Heart right ventricle (tissue), 16 donors: ENCODE results near the gene CYSTM1. TPM values are rescaled to one million over a fixed set of nuclear protein-coding genes. Genes with fewer than 3 reads are reported as not detected.

Source experiments
- ATAC-seq, 8 donors: fragments of 200-7000 bp; cut with Tn5 transposase; one replicate each; pipeline ENCODE4 v1.9.1; 2020; ENCODE audit warnings: mild to moderate bottlenecking in 8 of 8, moderate library complexity in 8 of 8, moderate number of reproducible peaks in 1 of 8
- DNase-seq, 2 donors: peaks; one replicate each; pipeline ENCODE4 v3.0.0-alpha.2; 2020
- H3K27ac ChIP-seq, 10 donors: fragments of 200-600 bp; sonication (generic) in 2 of 10; one replicate each; pipeline versions ENCODE4 v1.5.0 to v1.8.0; 2020 to 2022; ENCODE audit warnings: mild to moderate bottlenecking in 3 of 10
- H3K27me3 ChIP-seq, 7 donors: fragments of 200-600 bp; one replicate each; pipeline ENCODE4 v1.8.0; 2021 to 2022; ENCODE audit warnings: mild to moderate bottlenecking in 2 of 7
- H3K36me3 ChIP-seq, 9 donors: fragments of 200-600 bp; sonication (generic) in 1 of 9; one replicate each; pipeline versions ENCODE4 v1.5.0 to v1.8.0; 2020 to 2022; ENCODE audit warnings: mild to moderate bottlenecking in 2 of 9
- H3K4me1 ChIP-seq, 9 donors: fragments of 200-600 bp; sonication (generic) in 1 of 9; one replicate each; pipeline versions ENCODE4 v1.5.0 to v1.8.0; 2020 to 2022; ENCODE audit warnings: mild to moderate bottlenecking in 4 of 9
- H3K4me3 ChIP-seq, 10 donors: fragments of 200-600 bp; sonication (generic) in 2 of 10; one replicate each; pipeline versions ENCODE4 v1.5.0 to v1.8.0; 2020 to 2022; ENCODE audit warnings: mild to moderate bottlenecking in 7 of 10, moderate library complexity in 2 of 10
- H3K9me3 ChIP-seq, 11 donors: fragments of 200-600 bp in 10 of 11; sonication (generic) in 2 of 11; one replicate each; pipeline versions ENCODE4 v1.5.0 to v1.8.0; 2013 to 2022; ENCODE audit warnings: mild to moderate bottlenecking in 2 of 11, control low read depth in 1 of 11, moderate library complexity in 1 of 11
- WGBS, 2 donors: extraction: QIAGEN DNeasy Blood & Tissue Kit; methylation state at CpG; one replicate each; pipeline ENCODE4 v1.1.7; 2013; ENCODE audit warnings: inconsistent platforms in 1 of 2; 5-methylcytosine and 5-hydroxymethylcytosine counted together
- intact Hi-C, 10 donors: fragments of 100-400 bp; cut with DNase I; formaldehyde crosslinking; loops; one replicate each; pipeline versions ENCODE4 v1.11.1 to v1.14.2; 2022
- polyA plus RNA-seq, 2 donors: library from polyadenylated mRNA; stranded (reverse); fragments of 200-250 nt; gene quantifications; one replicate each; pipeline ENCODE4 v1.2.3, GENCODE V29; 2013
- total RNA-seq, 10 donors: library from RNA; stranded (reverse); fragmentation: NEBNext Ultra II Directional in 3 of 10; extraction: Animal tissue kit (Norgen Biotek cat#: 25700) in 3 of 10; gene quantifications; one replicate each; pipeline versions ENCODE4 v1.2.1 to v1.2.4, GENCODE V29; 2021 to 2023
- TF ChIP-seq, protein P1 (sequence below), 9 donors: fragments of 200-600 bp; sonication (generic) in 2 of 9; IDR thresholded peaks; one replicate each; pipeline versions ENCODE4 v1.5.0 to v1.8.0; 2021 to 2022; ENCODE audit warnings: antibody characterized with exemption in 9 of 9, mild to moderate bottlenecking in 5 of 9, moderate library complexity in 1 of 9
- donor health status: Arrhythmogenic right ventricular cardiomyopathy.
- donor health status: ischemic (EF 13 %, LVEDD 7.1; RV severe dilation, severe dysfunction).
- donor health status: healthy with polysubstance abuse.
- donor health status: DM: no; HTN: yes; CAD: no.
- donor health status: DM: no; HTN: no; CAD: no.
- donor health status: ischemic (EF 25% LVEDD 6.9; RV normal size, moderate dysfunction).
- donor health status: ischemic (EF 25% LVEDD 5.7; RV mildly dilated, moderate dysfunction).
- donor health status: healthy.
- donor health status: DM: yes; HTN: yes; CAD: no.
- donor health status: Ischemic cardiomyopathy.
- donor health status: ischemic (EF 35%, LVEDD 5.7; RV mildly dilated, moderate dysfunction).
- donor health status: nonischemic (EF 11% LVEDD 7.7; RV severe dilation, severe dysfunction).
- donor health status: DM: yes; HTN: yes; CAD: no.
- donor health status: PGD.
- donor health status: ischemic (EF 29% LVEDD 5.4; RV normal size, mild dysfunction).
- donor health status: nonischemic (EF 23%, LVEDD 6.1; RV moderate dilation, normal function).

Gene CYSTM1
- total and polyA plus RNA-seq, 12 donors: 45.0 to 217 (median 95.3) TPM

DNA sequence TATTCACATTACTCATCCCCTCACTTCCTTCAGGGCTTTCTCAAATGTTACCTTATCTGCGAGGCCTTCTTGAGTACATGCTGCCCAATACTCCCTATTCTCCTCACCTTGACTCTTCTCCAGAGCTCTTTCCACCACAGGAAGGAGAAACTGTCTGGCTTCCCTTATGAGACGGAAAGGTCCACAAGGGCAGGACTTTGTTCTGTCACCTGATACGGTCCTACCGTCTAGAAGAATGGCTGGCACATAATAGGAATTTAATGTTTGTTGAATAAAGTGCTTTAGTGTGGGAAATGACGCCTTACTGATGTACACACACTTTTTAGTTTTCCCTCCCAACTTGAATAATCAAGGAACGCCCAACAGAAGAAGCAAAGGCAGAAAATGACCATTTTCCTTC is 75.4 kb downstream of the CYSTM1 start:
- peak overlapping the region in 2 of 10 donors; percentile 72 to 76 for H3K27ac ChIP-seq
- intact Hi-C loops: loop anchor here in 1 of 10 donors (5.0 kb wide), 1 partner anchor 47 kb away; no protein-coding TSS in a partner anchor
- 78 to 84% methylated on average over 6 of the region's 6 CpGs for WGBS, 2 donors
- no peak overlapping the region for H3K4me3 ChIP-seq
- no peaks in the 10 kb centered on the region for H3K9me3 ChIP-seq
- no peaks in the 10 kb centered on the region for H3K27me3 ChIP-seq
- peaks cover 0 to 32% (median 3%) of the 10 kb centered on the region in 9 donors for H3K36me3 ChIP-seq
- ATAC-seq: no peak
- no peak for DNase-seq
- TF ChIP-seq, protein P1, sequence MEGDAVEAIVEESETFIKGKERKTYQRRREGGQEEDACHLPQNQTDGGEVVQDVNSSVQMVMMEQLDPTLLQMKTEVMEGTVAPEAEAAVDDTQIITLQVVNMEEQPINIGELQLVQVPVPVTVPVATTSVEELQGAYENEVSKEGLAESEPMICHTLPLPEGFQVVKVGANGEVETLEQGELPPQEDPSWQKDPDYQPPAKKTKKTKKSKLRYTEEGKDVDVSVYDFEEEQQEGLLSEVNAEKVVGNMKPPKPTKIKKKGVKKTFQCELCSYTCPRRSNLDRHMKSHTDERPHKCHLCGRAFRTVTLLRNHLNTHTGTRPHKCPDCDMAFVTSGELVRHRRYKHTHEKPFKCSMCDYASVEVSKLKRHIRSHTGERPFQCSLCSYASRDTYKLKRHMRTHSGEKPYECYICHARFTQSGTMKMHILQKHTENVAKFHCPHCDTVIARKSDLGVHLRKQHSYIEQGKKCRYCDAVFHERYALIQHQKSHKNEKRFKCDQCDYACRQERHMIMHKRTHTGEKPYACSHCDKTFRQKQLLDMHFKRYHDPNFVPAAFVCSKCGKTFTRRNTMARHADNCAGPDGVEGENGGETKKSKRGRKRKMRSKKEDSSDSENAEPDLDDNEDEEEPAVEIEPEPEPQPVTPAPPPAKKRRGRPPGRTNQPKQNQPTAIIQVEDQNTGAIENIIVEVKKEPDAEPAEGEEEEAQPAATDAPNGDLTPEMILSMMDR (IDR thresholded peaks at IDR 0.05): no peak
- H3K4me1 ChIP-seq: peaks cover 14 to 92% (median 69%) of the 10 kb centered on the region in 9 donors

DNA sequence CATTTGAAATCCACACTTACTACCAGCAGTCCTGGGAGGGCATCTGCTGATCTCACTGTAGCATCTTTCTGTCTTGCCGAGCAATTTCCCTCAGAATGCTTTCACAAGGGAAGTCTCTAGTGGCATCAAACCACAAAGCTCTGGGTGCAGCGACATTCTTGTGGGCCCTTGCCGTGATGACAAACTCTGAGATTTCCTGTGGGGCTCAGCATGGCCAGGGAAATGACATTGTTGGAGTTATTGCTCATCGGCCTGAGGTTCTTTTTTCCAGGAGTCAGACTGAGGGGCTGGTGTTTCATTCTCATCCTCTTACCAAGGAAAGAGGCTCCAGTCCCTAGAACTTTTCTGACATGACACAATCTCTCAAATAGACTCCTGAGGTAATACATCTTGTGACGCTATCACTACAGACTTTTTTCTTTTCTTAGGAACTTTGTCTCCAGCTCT is 76.6 kb downstream of the CYSTM1 start:
- intact Hi-C loops: loop anchor here in 1 of 10 donors (5.0 kb wide), 1 partner anchor 46 kb away; no protein-coding TSS in a partner anchor
- ATAC-seq (peak in 6 of 8 donors; percentile 12 to 50 (median 40)), DNase-seq (no peak)
- WGBS, 2 donors: 55 to 70% methylated on average over 5 of the region's 5 CpGs
- TF ChIP-seq, protein P1 (IDR thresholded peaks at IDR 0.05): no peak
- no peaks in the 10 kb centered on the region for H3K27me3 ChIP-seq
- H3K36me3 ChIP-seq: peaks cover 0 to 27% (median 3%) of the 10 kb centered on the region in 9 donors
- no peaks in the 10 kb centered on the region for H3K9me3 ChIP-seq
- peak overlapping the region in 4 of 10 donors; percentile 1 to 76 (median 42) for H3K27ac ChIP-seq
- H3K4me1 ChIP-seq: peaks cover 4 to 88% (median 61%) of the 10 kb centered on the region in 9 donors
- H3K4me3 ChIP-seq: no peak overlapping the region

DNA sequence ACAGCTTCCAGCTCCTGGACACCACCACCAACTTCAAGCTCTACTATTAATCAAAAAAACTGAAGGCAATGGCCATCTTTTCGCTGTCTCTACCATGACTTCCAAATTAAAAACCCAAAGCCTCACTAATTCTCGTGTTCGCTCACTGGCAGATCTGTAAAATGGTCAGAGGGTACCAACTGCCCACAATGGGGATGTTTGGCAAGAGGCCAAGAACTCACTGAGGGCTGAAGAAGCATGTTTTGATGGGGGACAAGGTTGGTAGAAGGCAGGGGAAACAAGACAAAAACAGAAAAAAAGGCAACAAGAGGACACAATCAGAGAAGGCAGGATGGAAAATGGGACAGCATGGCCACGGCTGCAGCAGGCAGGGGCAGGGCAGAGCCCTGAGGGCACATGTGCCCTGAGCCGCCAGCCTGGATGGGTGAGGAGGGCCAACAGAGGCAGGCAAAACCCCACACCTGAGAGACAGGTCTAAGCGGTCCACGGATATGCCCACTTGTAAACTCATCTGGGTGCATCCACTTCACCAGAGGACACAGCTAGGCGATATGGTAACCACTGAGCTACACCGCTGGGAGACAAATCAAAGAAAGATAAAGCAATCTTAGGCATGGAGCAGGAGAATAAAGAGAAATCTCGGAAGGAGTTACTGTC is 77.6 kb downstream of the CYSTM1 start:
- Histone ChIP-seq H3K4me3 (no peak overlapping the region), H3K27me3 (no peaks in the 10 kb centered on the region), H3K36me3 (peaks cover 0 to 28% (median 3%) of the 10 kb centered on the region in 9 donors), H3K27ac (peak overlapping the region in 3 of 10 donors; percentile 11 to 76 (median 72)), H3K9me3 (no peaks in the 10 kb centered on the region), H3K4me1 (peaks cover 4 to 83% (median 51%) of the 10 kb centered on the region in 9 donors)
- TF ChIP-seq, protein P1 (IDR thresholded peaks at IDR 0.05): no peak
- WGBS, 2 donors: 95 to 97% methylated on average over 10 of the region's 10 CpGs
- ATAC-seq (no peak), DNase-seq (no peak)
- intact Hi-C loops: loop anchor here in 1 of 10 donors (5.0 kb wide), 1 partner anchor 45 kb away; no protein-coding TSS in a partner anchor

DNA sequence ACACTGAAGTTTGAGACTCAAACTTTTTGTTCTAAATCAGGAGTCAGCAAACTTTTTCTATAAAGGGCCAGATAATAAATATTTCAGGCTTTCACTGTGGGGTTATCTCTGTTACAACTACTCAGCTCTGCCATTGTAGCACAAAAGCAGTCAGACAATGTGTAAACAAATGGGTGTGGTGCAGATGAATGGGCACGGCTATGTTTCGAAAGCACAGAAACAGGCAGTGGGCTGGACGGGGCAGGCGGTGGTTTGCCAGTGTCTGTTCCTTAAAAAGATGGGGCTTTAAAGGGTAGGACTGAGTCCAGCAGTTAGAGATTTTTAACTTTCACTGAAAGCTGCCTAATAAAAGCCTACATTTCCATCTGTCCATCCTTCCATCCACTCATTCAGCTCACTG is 79.0 kb downstream of the CYSTM1 start:
- no peak for DNase-seq
- ATAC-seq: peak in 4 of 8 donors; percentile 26 to 43 (median 40)
- Histone ChIP-seq H3K27ac (peak overlapping the region in 2 of 10 donors; percentile 24 to 27), H3K9me3 (no peaks in the 10 kb centered on the region), H3K4me3 (no peak overlapping the region), H3K4me1 (peaks cover 4 to 76% (median 44%) of the 10 kb centered on the region in 9 donors), H3K27me3 (no peaks in the 10 kb centered on the region), H3K36me3 (peaks cover 0 to 39% (median 3%) of the 10 kb centered on the region in 9 donors)
- WGBS, 2 donors: 46 to 62% methylated on average over 4 of the region's 4 CpGs
- TF ChIP-seq, protein P1 (IDR thresholded peaks at IDR 0.05): no peak
- intact Hi-C loops: loop anchor here in 1 of 10 donors (5.0 kb wide), 1 partner anchor 43 kb away; no protein-coding TSS in a partner anchor
